Prostate gland (tissue), 2 donors: ENCODE measurements around the gene UBE2C. TPM values are rescaled to one million over a fixed set of nuclear protein-coding genes. Genes with fewer than 3 reads are reported as not detected.
"Not testable (repeated sequence)": the region's sequence is repeated elsewhere in the genome, so short reads cannot be mapped to it uniquely, and the experiment has no call there.

Source experiments
- DNase-seq: peaks from one replicate; pipeline ENCODE4 v3.0.0-alpha.2; 2019; ENCODE audit warnings: low spot score
- H3K27ac ChIP-seq, 2 donors: fragments of 200-600 bp; sonication (generic); 2 replicates each; pipeline ENCODE4 v1.5.1; 2017 to 2019
- H3K27me3 ChIP-seq: fragments of 200-600 bp; sonication (generic); replicated peaks from 2 replicates; pipeline ENCODE4 v1.5.1; 2019; ENCODE audit not compliant: insufficient read depth
- H3K36me3 ChIP-seq, 2 donors: fragments of 200-600 bp; sonication (generic); 1 replicate in 1 of 2; 2 replicates in 1 of 2; pipeline versions ENCODE4 v1.5.1 to v1.8.1; 2017 to 2019
- H3K4me1 ChIP-seq: fragments of 200-600 bp; sonication (generic); replicated peaks from 2 replicates; pipeline ENCODE4 v1.5.1; 2019
- H3K4me3 ChIP-seq, 2 donors: fragments of 200-600 bp; sonication (generic); 2 replicates each; pipeline ENCODE4 v1.5.1; 2017 to 2019
- H3K9me3 ChIP-seq: fragments of 200-600 bp; sonication (generic); 2 replicates; pipeline ENCODE4 v1.5.1; 2017
- POLR2A ChIP-seq: fragments of 450-650 bp; IDR thresholded peaks from one replicate; pipeline ENCODE4 v1.6.1; 2016; ENCODE audit warnings: antibody characterized with exemption, mild to moderate bottlenecking
- POLR2AphosphoS5 ChIP-seq: sonication (generic); formaldehyde crosslinking; IDR thresholded peaks from one replicate; pipeline ENCODE4 v1.6.1; 2017; ENCODE audit warnings: antibody characterized with exemption
- whole genome bisulfite sequencing: methylation state at CpG from one replicate; pipeline ENCODE4 v1.1.5; 2018; 5-methylcytosine and 5-hydroxymethylcytosine counted together
- intact Hi-C: fragments of 100-400 bp; cut with DNase I; formaldehyde crosslinking; loops from one replicate; pipeline ENCODE4 v1.14.2; 2022
- total RNA-seq, 2 donors: library from RNA; depleted of rRNA; stranded (reverse); fragments of >200 nt; gene quantifications; one replicate each; pipeline ENCODE4 v1.1.0, GENCODE V29; 2016
- TF ChIP-seq, protein P1 (sequence below), 4 experiments: fragments of 200-600 bp in 2 of 4; fragments of 450-650 bp in 2 of 4; sonication (generic) in 2 of 4; IDR thresholded peaks; 1 replicate in 3 of 4; 2 replicates in 1 of 4; pipeline ENCODE4 v1.5.1; 2016 to 2019; ENCODE audit warnings: antibody characterized with exemption in 4 of 4, mild to moderate bottlenecking in 2 of 4, moderate library complexity in 2 of 4

UBE2C gene
- 10 to 100 TPM in 1 of 2 donors, 1 to 10 TPM in 1; 2.2 to 10.9 TPM for total RNA-seq

DNA sequence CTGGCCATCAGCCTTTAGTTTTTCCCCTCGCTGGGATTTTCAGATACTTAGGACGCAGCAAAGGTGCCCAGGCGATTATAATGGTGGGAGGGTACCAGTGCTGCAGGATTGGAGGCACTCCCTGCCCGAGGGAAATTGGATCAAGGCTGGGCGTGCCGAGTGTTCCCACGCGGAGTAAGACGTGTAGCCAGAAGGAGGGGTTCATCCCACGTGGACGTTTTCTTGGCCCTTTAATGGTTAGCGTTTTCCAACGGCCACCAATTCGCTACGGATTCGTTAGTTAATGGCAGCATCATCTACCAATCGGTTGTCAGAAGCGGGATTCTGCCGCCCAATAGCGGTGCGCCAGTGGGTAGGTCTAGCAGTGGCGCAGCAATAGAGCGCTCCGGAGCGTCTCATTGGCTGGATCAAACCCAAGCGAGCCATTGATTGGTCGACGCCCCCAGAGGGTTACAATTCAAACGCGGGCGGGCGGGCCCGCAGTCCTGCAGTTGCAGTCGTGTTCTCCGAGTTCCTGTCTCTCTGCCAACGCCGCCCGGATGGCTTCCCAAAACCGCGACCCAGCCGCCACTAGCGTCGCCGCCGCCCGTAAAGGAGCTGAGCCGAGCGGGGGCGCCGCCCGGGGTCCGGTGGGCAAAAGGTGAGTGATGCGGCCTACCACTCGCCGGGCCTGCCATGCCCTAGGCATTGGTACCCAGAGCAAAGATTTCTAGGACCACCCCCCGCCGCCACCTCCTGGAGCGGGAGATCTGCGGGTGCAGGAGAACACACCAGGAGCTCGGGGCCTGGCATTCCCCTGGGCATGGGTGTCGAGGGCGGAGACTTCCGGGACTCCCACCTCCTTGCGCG lies at the start of gene UBE2C:
UBE2C (plus strand) TSS at position 488 of the 849 bp plus-strand sequence; CDS start at position 540, 52 bp downstream.
- H3K4me1 ChIP-seq, result peaks cover 4% of the 10 kb centered on the region
- TF ChIP-seq, protein P1, sequence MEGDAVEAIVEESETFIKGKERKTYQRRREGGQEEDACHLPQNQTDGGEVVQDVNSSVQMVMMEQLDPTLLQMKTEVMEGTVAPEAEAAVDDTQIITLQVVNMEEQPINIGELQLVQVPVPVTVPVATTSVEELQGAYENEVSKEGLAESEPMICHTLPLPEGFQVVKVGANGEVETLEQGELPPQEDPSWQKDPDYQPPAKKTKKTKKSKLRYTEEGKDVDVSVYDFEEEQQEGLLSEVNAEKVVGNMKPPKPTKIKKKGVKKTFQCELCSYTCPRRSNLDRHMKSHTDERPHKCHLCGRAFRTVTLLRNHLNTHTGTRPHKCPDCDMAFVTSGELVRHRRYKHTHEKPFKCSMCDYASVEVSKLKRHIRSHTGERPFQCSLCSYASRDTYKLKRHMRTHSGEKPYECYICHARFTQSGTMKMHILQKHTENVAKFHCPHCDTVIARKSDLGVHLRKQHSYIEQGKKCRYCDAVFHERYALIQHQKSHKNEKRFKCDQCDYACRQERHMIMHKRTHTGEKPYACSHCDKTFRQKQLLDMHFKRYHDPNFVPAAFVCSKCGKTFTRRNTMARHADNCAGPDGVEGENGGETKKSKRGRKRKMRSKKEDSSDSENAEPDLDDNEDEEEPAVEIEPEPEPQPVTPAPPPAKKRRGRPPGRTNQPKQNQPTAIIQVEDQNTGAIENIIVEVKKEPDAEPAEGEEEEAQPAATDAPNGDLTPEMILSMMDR (IDR thresholded peaks at IDR 0.05), result no peak
- peak; percentile 98 for TF ChIP-seq POLR2AphosphoS5
- intact Hi-C loops, result no loop called here
- H3K36me3 ChIP-seq, result peaks cover 0 to 5% of the 10 kb centered on the region in 2 donors
- H3K27me3 ChIP-seq, result no peaks in the 10 kb centered on the region
- DNase-seq, result peak; percentile 99
- WGBS, result under 1% methylated on average over 65 of the region's 65 CpGs
- H3K4me3 ChIP-seq, result peak within 1 kb of the TSS; percentile 28 to 45
- H3K27ac ChIP-seq, result no peak within 1 kb of the TSS
- H3K9me3 ChIP-seq, result no peaks in the 10 kb centered on the region

DNA sequence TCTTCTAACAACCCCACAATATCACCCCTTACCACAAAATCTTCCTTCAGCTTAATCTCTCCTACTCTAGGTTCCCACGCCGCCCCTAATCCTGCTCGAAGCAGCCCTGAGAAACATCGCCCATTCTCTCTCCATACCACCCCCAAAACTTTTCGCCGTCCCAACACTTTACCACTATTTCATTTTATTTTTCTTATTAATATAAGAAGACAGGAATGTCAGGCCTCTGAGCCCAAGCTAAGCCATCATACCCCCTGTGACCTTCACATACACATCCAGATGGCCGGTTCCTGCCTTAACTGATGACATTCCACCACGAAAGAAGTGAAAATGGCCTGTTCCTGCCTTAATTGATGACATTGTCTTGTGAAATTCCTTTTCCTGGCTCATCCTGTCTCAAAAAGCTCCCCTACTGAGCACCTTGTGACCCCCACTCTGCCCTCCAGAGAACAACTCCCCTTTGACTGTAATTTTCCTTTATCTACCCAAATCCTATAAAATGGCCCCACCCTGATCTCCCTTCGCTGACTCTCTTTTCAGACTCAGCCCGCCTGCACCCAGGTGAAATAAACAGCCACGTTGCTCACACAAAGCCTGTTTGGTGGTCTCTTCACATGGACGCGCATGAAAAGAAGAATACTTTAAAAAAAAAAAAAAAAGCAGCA lies 47.7 kb upstream of the UBE2C start:
- intact Hi-C loops, result not testable (repeated sequence)

DNA sequence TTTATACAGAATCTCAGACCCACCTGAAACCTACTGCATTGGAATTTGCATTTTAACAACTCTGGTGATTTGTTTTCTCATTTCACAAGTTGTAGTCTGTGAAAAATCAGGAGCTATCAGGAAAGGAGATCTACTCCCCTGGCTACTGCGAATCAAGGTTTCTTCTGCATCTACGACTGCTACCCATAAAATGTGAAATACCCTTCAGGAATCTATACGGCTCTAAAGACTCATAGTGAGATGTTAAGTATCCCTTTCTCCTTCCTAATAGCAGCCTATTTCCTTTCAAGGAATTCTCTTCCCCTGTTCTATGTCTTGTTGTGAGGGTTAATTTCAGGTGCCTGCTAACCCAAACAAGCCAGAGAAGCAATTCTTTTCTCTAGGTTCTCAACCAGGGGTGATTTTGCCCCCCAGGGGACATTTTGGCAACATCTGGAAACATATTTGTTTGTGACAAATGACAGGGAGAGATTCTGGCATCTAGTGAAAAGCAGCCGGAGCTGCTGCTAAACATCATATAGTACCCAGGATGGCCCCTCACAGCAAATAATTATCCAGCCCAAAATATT lies 47.1 kb upstream of the UBE2C start:
- no peak overlapping the region for H3K4me3 ChIP-seq
- intact Hi-C loops, result no loop called here
- no peak for DNase-seq
- no peaks in the 10 kb centered on the region for H3K9me3 ChIP-seq
- WGBS, result 44% methylated on average over 4 of the region's 4 CpGs
- TF ChIP-seq, protein P1 (IDR thresholded peaks at IDR 0.05), result no peak
- no peak for TF ChIP-seq POLR2A
- TF ChIP-seq POLR2AphosphoS5, result no peak
- H3K36me3 ChIP-seq, result no peaks in the 10 kb centered on the region
- no peak overlapping the region for H3K27ac ChIP-seq
- H3K4me1 ChIP-seq, result no peaks in the 10 kb centered on the region
- no peaks in the 10 kb centered on the region for H3K27me3 ChIP-seq

More for the DNA sequence above, 47.7 kb upstream of the UBE2C start:
- not testable (repeated sequence) for H3K4me3 ChIP-seq, H3K9me3 ChIP-seq, H3K36me3 ChIP-seq, DNase-seq, H3K27ac ChIP-seq, H3K4me1 ChIP-seq, H3K27me3 ChIP-seq
- 80% methylated on average over 13 of the region's 13 CpGs for WGBS

DNA sequence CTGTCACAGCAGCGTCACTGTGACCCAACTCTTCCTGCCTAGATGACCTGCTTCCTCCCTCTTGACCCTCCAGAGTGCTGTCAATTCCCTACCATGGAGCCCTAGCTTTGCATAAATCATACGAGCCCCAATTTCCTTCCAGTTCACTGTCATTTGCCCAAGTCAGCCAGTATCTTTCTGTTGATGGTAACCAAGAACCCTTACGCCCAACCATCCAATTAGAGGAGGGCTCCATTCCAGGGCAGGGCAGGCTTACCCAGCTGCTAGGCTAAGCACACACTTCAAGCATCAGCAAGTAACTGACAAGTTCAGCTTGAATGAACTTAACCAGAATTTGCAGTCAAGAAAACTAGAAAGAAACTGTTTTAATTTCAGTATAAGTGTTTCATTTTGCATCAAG lies 46.5 kb upstream of the UBE2C start:
- Histone ChIP-seq H3K27ac (no peak overlapping the region), H3K9me3 (no peaks in the 10 kb centered on the region), H3K27me3 (no peaks in the 10 kb centered on the region), H3K36me3 (no peaks in the 10 kb centered on the region), H3K4me1 (no peaks in the 10 kb centered on the region), H3K4me3 (no peak overlapping the region)
- no peak for DNase-seq
- WGBS, result 64% methylated on average over 3 of the region's 3 CpGs
- intact Hi-C loops, result no loop called here
- TF ChIP-seq POLR2A, result no peak

DNA sequence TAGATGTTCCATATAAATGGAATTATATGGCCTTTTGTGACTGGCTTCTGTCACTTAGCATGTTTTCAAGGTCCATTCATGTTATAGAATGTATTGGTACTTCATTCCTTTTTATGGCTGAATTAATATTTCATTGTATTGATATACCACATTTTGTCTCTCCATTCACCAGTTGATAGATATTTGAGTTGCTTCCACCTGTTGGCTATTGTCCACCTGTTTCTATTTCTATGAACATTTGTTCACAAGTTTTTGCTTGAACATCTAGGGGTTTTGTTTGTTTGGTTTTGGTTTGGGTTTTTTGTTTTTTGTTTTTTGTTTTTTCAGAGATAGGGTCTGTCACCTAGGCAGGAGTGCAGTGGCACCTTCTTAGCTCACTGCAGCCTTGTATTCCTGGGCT lies 44.0 kb upstream of the UBE2C start:
- Histone ChIP-seq H3K4me1 (no peaks in the 10 kb centered on the region), H3K36me3 (no peaks in the 10 kb centered on the region), H3K27me3 (no peaks in the 10 kb centered on the region), H3K4me3 (no peak overlapping the region), H3K9me3 (no peaks in the 10 kb centered on the region), H3K27ac (no peak overlapping the region)
- no peak for DNase-seq
- no peak for TF ChIP-seq POLR2A
- no peak for TF ChIP-seq POLR2AphosphoS5
- TF ChIP-seq, protein P1 (IDR thresholded peaks at IDR 0.05), result no peak
- intact Hi-C loops, result loop anchor here (2.0 kb wide), 1 partner anchor 226 kb away; no protein-coding TSS in a partner anchor
